Measurements from ENCODE around the gene ARHGEF26.

GRCh38 chr3:154085799-154086198 is 35.4 kb upstream of the ARHGEF26 start:
- TF ChIP-seq CTCF (IDR thresholded peaks at IDR 0.05 in 2 of 3, conservative IDR thresholded peaks at IDR 0.05 in 1 of 3; ENCODE audit: borderline replicate concordance in 1 of 3, insufficient read depth in 1 of 3, low read depth in 2 of 3, low read length in 2 of 3) (no peak), SRF (IDR thresholded peaks at IDR 0.05; ENCODE audit: low read depth) (no peak), POLR2A (IDR thresholded peaks at IDR 0.05; ENCODE audit: borderline replicate concordance, extremely low read depth, insufficient read depth, insufficient read length) (no peak), ZNF274 (IDR thresholded peaks at IDR 0.05; ENCODE audit: low read depth, low read length) (no peak), REST (IDR thresholded peaks at IDR 0.05; ENCODE audit: low read depth) (no peak), EZH2 (IDR thresholded peaks at IDR 0.05) (no peak), ATF3 (IDR thresholded peaks at IDR 0.05) (no peak), EZH2phosphoT487 (IDR thresholded peaks at IDR 0.05; ENCODE audit: borderline replicate concordance) (no peak), POLR2AphosphoS5 (IDR thresholded peaks at IDR 0.05; ENCODE audit: low read depth, low read length) (no peak), ELF1 (IDR thresholded peaks at IDR 0.05; ENCODE audit: borderline replicate concordance, low read depth) (no peak), CBX3 (IDR thresholded peaks at IDR 0.05; ENCODE audit: low read depth) (no peak), JUND (IDR thresholded peaks at IDR 0.05) (no peak), RAD21 (IDR thresholded peaks at IDR 0.05; ENCODE audit: low read depth) (no peak)

Data from HCT116 (cell line).